SK-N-SH treated with all-trans-retinoic acid at 6 μM for 48 hours (cell line): Measurements from ENCODE around the gene IL3RA.

Source experiments
- ATAC-seq: fragments of 200-7000 bp; cut with Tn5 transposase; 3 replicates; pipeline ENCODE4 v1.9.1; 2020; ENCODE audit warnings: mild to moderate bottlenecking, moderate library complexity
- ARNTL ChIP-seq: fragments of 450-650 bp; formaldehyde crosslinking; IDR thresholded peaks from 2 replicates; pipeline ENCODE4 v1.5.0; 2020; ENCODE audit warnings: low read depth, mild to moderate bottlenecking, moderate library complexity, borderline replicate concordance
- BACH2 ChIP-seq: fragments of 250-450 bp; sonication (Bioruptor Pico); IDR thresholded peaks from 2 replicates; pipeline ENCODE4 v1.9.0; 2021; ENCODE audit warnings: mild to moderate bottlenecking, borderline replicate concordance
- CREB5 ChIP-seq: fragments of 250-450 bp; sonication (Bioruptor Pico); IDR thresholded peaks from 2 replicates; pipeline ENCODE4 v1.5.1; 2020; ENCODE audit warnings: low read depth, mild to moderate bottlenecking, moderate library complexity
- CSDC2 ChIP-seq: fragments of 250-450 bp; sonication (Bioruptor Pico); IDR thresholded peaks from 2 replicates; pipeline ENCODE4 v1.5.0; 2020; ENCODE audit warnings: mild to moderate bottlenecking, moderate library complexity
- CSRNP3 ChIP-seq: fragments of 250-450 bp; sonication (Bioruptor Pico); IDR thresholded peaks from 2 replicates; pipeline ENCODE4 v1.5.1; 2021; ENCODE audit warnings: mild to moderate bottlenecking, moderate library complexity
- ESRRG ChIP-seq: fragments of 250-450 bp; sonication (Bioruptor Pico); IDR thresholded peaks from 2 replicates; pipeline ENCODE4 v1.6.1; 2021; ENCODE audit warnings: mild to moderate bottlenecking
- GLIS3 ChIP-seq: fragments of 250-450 bp; sonication (Bioruptor Pico); IDR thresholded peaks from 2 replicates; pipeline ENCODE4 v1.5.0; 2020; ENCODE audit warnings: mild to moderate bottlenecking, moderate library complexity
- ISL1 ChIP-seq: fragments of 250-450 bp; sonication (Bioruptor Pico); IDR thresholded peaks from 2 replicates; pipeline ENCODE4 v2.1.2; 2022; ENCODE audit warnings: mild to moderate bottlenecking, moderate library complexity
- OSR1 ChIP-seq: fragments of 250-450 bp; sonication (Bioruptor Pico); IDR thresholded peaks from 2 replicates; pipeline ENCODE4 v1.8.0; 2022; ENCODE audit warnings: moderate library complexity, mild to moderate bottlenecking, inconsistent platforms
- PATZ1 ChIP-seq: fragments of 250-450 bp; sonication (Bioruptor Pico); IDR thresholded peaks from 2 replicates; pipeline ENCODE4 v1.8.0; 2020; ENCODE audit warnings: mild to moderate bottlenecking, moderate library complexity, borderline replicate concordance
- POU6F1 ChIP-seq: fragments of 250-450 bp; sonication (Bioruptor Pico); IDR thresholded peaks from 2 replicates; pipeline ENCODE4 v1.8.0; 2021; ENCODE audit warnings: low read depth, mild to moderate bottlenecking, moderate library complexity, borderline replicate concordance
- PPARA ChIP-seq: fragments of 250-450 bp; sonication (Bioruptor Pico); IDR thresholded peaks from 2 replicates; pipeline ENCODE4 v1.5.0; 2020; ENCODE audit warnings: mild to moderate bottlenecking, borderline replicate concordance
- RARB ChIP-seq: fragments of 250-450 bp; sonication (Bioruptor Pico); IDR thresholded peaks from 2 replicates; pipeline ENCODE4 v1.8.0; 2021; ENCODE audit warnings: mild to moderate bottlenecking, moderate library complexity
- SNAI2 ChIP-seq: fragments of 250-450 bp; sonication (Bioruptor Pico); IDR thresholded peaks from 2 replicates; pipeline ENCODE4 v1.5.0; 2020; ENCODE audit warnings: mild to moderate bottlenecking, moderate library complexity
- TCF4 ChIP-seq: fragments of 250-450 bp; sonication (Bioruptor Pico); IDR thresholded peaks from 2 replicates; pipeline ENCODE4 v1.8.0; 2021; ENCODE audit warnings: mild to moderate bottlenecking, moderate library complexity, borderline replicate concordance
- TOX ChIP-seq: fragments of 250-450 bp; sonication (Bioruptor Pico); IDR thresholded peaks from 2 replicates; pipeline ENCODE4 v1.8.0; 2021; ENCODE audit warnings: mild to moderate bottlenecking, moderate library complexity, borderline replicate concordance
- TSHZ2 ChIP-seq: fragments of 250-450 bp; sonication (Bioruptor Pico); IDR thresholded peaks from 2 replicates; pipeline ENCODE4 v1.5.0; 2020; ENCODE audit warnings: mild to moderate bottlenecking, moderate library complexity
- ZFP3 ChIP-seq: fragments of 250-450 bp; sonication (Bioruptor Pico); IDR thresholded peaks from 2 replicates; pipeline ENCODE4 v1.5.0; 2020; ENCODE audit warnings: mild to moderate bottlenecking, moderate library complexity
- ZFP30 ChIP-seq: fragments of 450-650 bp; formaldehyde crosslinking; IDR thresholded peaks from 2 replicates; pipeline ENCODE4 v1.5.0; 2022; ENCODE audit warnings: mild to moderate bottlenecking, moderate library complexity
- ZNF565 ChIP-seq: fragments of 450-650 bp; formaldehyde crosslinking; conservative IDR thresholded peaks from 2 replicates; pipeline ENCODE4 v1.5.0; 2020; ENCODE audit warnings: low read depth, mild to moderate bottlenecking, moderate library complexity
- ZNF70 ChIP-seq: fragments of 450-650 bp; formaldehyde crosslinking; IDR thresholded peaks from 2 replicates; pipeline ENCODE4 v1.5.0; 2020; ENCODE audit warnings: mild to moderate bottlenecking, moderate library complexity
- ZNF8 ChIP-seq: fragments of 450-650 bp; formaldehyde crosslinking; IDR thresholded peaks from 2 replicates; pipeline ENCODE4 v1.5.0; 2020; ENCODE audit warnings: mild to moderate bottlenecking, moderate library complexity

The IL3RA gene

GRCh38 chrX:1412551-1413161 lies 76.1 kb downstream of the IL3RA start:
- no peak for TF ChIP-seq CSRNP3
- TF ChIP-seq ISL1, result no peak
- TF ChIP-seq CSDC2, result no peak
- no peak for TF ChIP-seq PPARA (CRISPR knock-in tag)
- TF ChIP-seq CREB5 (CRISPR knock-in tag), result no peak
- TF ChIP-seq OSR1 (CRISPR knock-in tag), result no peak
- no peak for TF ChIP-seq POU6F1
- no peak for TF ChIP-seq RARB (CRISPR knock-in tag)
- TF ChIP-seq TCF4, result no peak
- no peak for TF ChIP-seq TOX (CRISPR knock-in tag)
- TF ChIP-seq TSHZ2, result no peak
- TF ChIP-seq ARNTL (CRISPR knock-in tag), result no peak
- no peak for TF ChIP-seq GLIS3 (CRISPR knock-in tag)
- TF ChIP-seq ESRRG (CRISPR knock-in tag), result no peak
- TF ChIP-seq SNAI2 (CRISPR knock-in tag), result no peak
- no peak for TF ChIP-seq ZNF8 (CRISPR knock-in tag)
- TF ChIP-seq ZNF565, result no peak
- TF ChIP-seq BACH2 (CRISPR knock-in tag), result no peak
- no peak for TF ChIP-seq ZNF70
- ATAC-seq, result no peak

- TF ChIP-seq OSR1 (CRISPR knock-in tag), result no peak
- TF ChIP-seq PPARA (CRISPR knock-in tag), result no peak
- ATAC-seq, result no peak
Measured at GRCh38 chrX:1416327-1416784, 79.8 kb downstream of the IL3RA start.

- TF ChIP-seq SNAI2 (CRISPR knock-in tag), result no peak
- no peak for TF ChIP-seq RARB (CRISPR knock-in tag)
- no peak for TF ChIP-seq ARNTL (CRISPR knock-in tag)
- ATAC-seq, result no peak
Measured at GRCh38 chrX:1416965-1417760, 80.6 kb downstream of the IL3RA start.

- no peak for ATAC-seq
- TF ChIP-seq GLIS3 (CRISPR knock-in tag), result no peak
- no peak for TF ChIP-seq SNAI2 (CRISPR knock-in tag)
- no peak for TF ChIP-seq BACH2 (CRISPR knock-in tag)
- no peak for TF ChIP-seq ISL1
- TF ChIP-seq ZNF8 (CRISPR knock-in tag), result no peak
- no peak for TF ChIP-seq TCF4
- TF ChIP-seq ESRRG (CRISPR knock-in tag), result no peak
- TF ChIP-seq ZFP3 (CRISPR knock-in tag), result no peak
- TF ChIP-seq PATZ1 (CRISPR knock-in tag), result no peak
- no peak for TF ChIP-seq ZFP30 (CRISPR knock-in tag)
- no peak for TF ChIP-seq ARNTL (CRISPR knock-in tag)
- no peak for TF ChIP-seq TOX (CRISPR knock-in tag)
- no peak for TF ChIP-seq CSRNP3
- TF ChIP-seq CSDC2, result no peak
- no peak for TF ChIP-seq ZNF565
Measured at GRCh38 chrX:1417921-1418771, 81.6 kb downstream of the IL3RA start.
